Measurements from ENCODE around the gene CSRNP3. TPM values are rescaled to one million over a fixed set of nuclear protein-coding genes. Genes with fewer than 3 reads are reported as not detected.

Gene CSRNP3
- total and polyA plus RNA-seq, 10 of the 15 experiments (the other 5 are each of a cell fraction or from before 2014, with no cell fraction given), result 0.03 to 5.2 (median 0.11) TPM; not detected in 1

GRCh38 chr2:165528691-165529090 is 59.2 kb downstream of the CSRNP3 start:
- WGBS (ENCODE audit: insufficient coverage, insufficient replicate concordance, low lambda C conversion rate, missing lambda C conversion rate), result 35% methylated on average over 4 of the region's 4 CpGs
- Histone ChIP-seq H3K36me3 (ENCODE audit: control insufficient read depth in 2 of 2, insufficient read depth in 2 of 2, low read length in 1 of 2) (no peaks in the 10 kb centered on the region), H3K4me2 (ENCODE audit: control insufficient read depth, insufficient read depth) (no peak overlapping the region), H2AFZ (ENCODE audit: control insufficient read depth, low read depth, low read length) (no peak overlapping the region), H3K27ac (ENCODE audit: control insufficient read depth, insufficient read depth) (no peak overlapping the region), H3K4me1 (ENCODE audit: control insufficient read depth, insufficient read depth, low read length) (no peaks in the 10 kb centered on the region), H3K9ac (ENCODE audit: control insufficient read depth, insufficient read depth, low read length) (no peak overlapping the region), H3K4me3 (no peak overlapping the region), H4K20me1 (ENCODE audit: control insufficient read depth, insufficient read depth) (no peaks in the 10 kb centered on the region), H3K79me2 (ENCODE audit: control insufficient read depth, insufficient read depth, low read length) (no peaks in the 10 kb centered on the region), H3K27me3 (replicated peaks in 1 of 2; ENCODE audit: control insufficient read depth in 2 of 2, insufficient read depth in 2 of 2, low read length in 1 of 2) (no peaks in the 10 kb centered on the region), H3K9me3 (replicated peaks; ENCODE audit: control insufficient read depth, insufficient read depth, low read length) (no peaks in the 10 kb centered on the region)
- RAD21 ChIA-PET (ENCODE audit: unreplicated experiment), result no interaction called here
- no peak for TF ChIP-seq ZNF24 (IDR thresholded peaks at IDR 0.05)
- no peak for TF ChIP-seq SMAD5 (IDR thresholded peaks at IDR 0.05; ENCODE audit: low read depth)
- TF ChIP-seq PBX3 (IDR thresholded peaks at IDR 0.05; ENCODE audit: insufficient replicate concordance, low read depth, low read length), result no peak
- no peak for TF ChIP-seq DPF2 (IDR thresholded peaks at IDR 0.05)
- no peak for TF ChIP-seq CHD4 (IDR thresholded peaks at IDR 0.05)
- no peak for TF ChIP-seq MTA2 (IDR thresholded peaks at IDR 0.05; ENCODE audit: low read depth)
- TF ChIP-seq ZNF274 (IDR thresholded peaks at IDR 0.05; ENCODE audit: insufficient read depth, insufficient read length), result no peak
- TF ChIP-seq, protein P1, sequence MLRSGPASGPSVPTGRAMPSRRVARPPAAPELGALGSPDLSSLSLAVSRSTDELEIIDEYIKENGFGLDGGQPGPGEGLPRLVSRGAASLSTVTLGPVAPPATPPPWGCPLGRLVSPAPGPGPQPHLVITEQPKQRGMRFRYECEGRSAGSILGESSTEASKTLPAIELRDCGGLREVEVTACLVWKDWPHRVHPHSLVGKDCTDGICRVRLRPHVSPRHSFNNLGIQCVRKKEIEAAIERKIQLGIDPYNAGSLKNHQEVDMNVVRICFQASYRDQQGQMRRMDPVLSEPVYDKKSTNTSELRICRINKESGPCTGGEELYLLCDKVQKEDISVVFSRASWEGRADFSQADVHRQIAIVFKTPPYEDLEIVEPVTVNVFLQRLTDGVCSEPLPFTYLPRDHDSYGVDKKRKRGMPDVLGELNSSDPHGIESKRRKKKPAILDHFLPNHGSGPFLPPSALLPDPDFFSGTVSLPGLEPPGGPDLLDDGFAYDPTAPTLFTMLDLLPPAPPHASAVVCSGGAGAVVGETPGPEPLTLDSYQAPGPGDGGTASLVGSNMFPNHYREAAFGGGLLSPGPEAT (IDR thresholded peaks at IDR 0.05; ENCODE audit: low read depth), result no peak
- no peak for TF ChIP-seq ETV6 (conservative IDR thresholded peaks at IDR 0.05 in 1 of 2, IDR thresholded peaks at IDR 0.05 in 1 of 2; ENCODE audit: borderline replicate concordance in 1 of 2, low read depth in 1 of 2)
- SMC1A ChIA-PET (ENCODE audit: uncharacterized antibody, unreplicated experiment), result interaction anchor here (0.9 to 2.8 kb wide), 7 partner anchors 9 to 77 kb away, joined by 3 to 8 read pairs (median 4); no protein-coding TSS in a partner anchor
- BruUV-seq (replicated peaks), result no TSS peak
- CTCF ChIA-PET, result interaction anchor here (1.0 to 1.2 kb wide), 2 partner anchors 22 to 108 kb away, joined by 4 read pairs; no protein-coding TSS in a partner anchor
- POLR2A ChIA-PET, result no interaction called here
- no peak for DNase-seq (ENCODE audit: low read depth, low spot score)
- no peak for FAIRE-seq
- ATAC-seq, result no peak; the same call in 1 of the 3 replicates
- intact Hi-C loops (cut with micrococcal nuclease; ENCODE audit: unreplicated experiment), result no loop called here
- in situ Hi-C loops (cut with MboI), result no loop called here

All from GM12878 (cell line).